HepG2 (cell line): ENCODE measurements around the gene ZNF33B. TPM values are rescaled to one million over a fixed set of nuclear protein-coding genes. Genes with fewer than 3 reads are reported as not detected.

Source experiments
- ELF4 ChIP-seq: sonication (generic); formaldehyde crosslinking; IDR thresholded peaks from 2 replicates; pipeline ENCODE4 v1.5.0; 2020; ENCODE audit warnings: missing genetic modification reagents, mild to moderate bottlenecking, moderate library complexity, borderline replicate concordance
- FOXA1 ChIP-seq, 2 experiments: fragments of 450-650 bp in 1 of 2; sonication (generic) in 1 of 2; formaldehyde crosslinking in 1 of 2; IDR thresholded peaks; 2 replicates each; pipeline versions ENCODE4 v1.4.0 to v1.6.1; 2016 to 2020; ENCODE audit warnings: missing genetic modification reagents in 1 of 2
- GRHL1 ChIP-seq: sonication (generic); formaldehyde crosslinking; conservative IDR thresholded peaks from 2 replicates; pipeline ENCODE4 v1.8.0; 2022; ENCODE audit warnings: missing genetic modification reagents
- HNRNPLL ChIP-seq: fragments of 200-400 bp; formaldehyde crosslinking; IDR thresholded peaks from 2 replicates; pipeline ENCODE4 v1.6.1; 2017; ENCODE audit warnings: mild to moderate bottlenecking, low read depth, low read length; ENCODE audit not compliant: poor library complexity, severe bottlenecking
- HNRNPUL1 ChIP-seq: fragments of 200-400 bp; formaldehyde crosslinking; IDR thresholded peaks from 2 replicates; pipeline ENCODE4 v1.6.1; 2017; ENCODE audit warnings: low read depth, mild to moderate bottlenecking, low read length, moderate library complexity
- NCOA2 ChIP-seq: sonication (generic); formaldehyde crosslinking; IDR thresholded peaks from 2 replicates; pipeline ENCODE4 v1.8.0; 2022; ENCODE audit warnings: inconsistent platforms
- NCOA5 ChIP-seq: sonication (generic); formaldehyde crosslinking; IDR thresholded peaks from 2 replicates; pipeline ENCODE4 v1.4.0; 2020; ENCODE audit warnings: missing genetic modification reagents
- PRDM15 ChIP-seq: sonication (generic); formaldehyde crosslinking; IDR thresholded peaks from 2 replicates; pipeline ENCODE4 v1.4.0; 2020; ENCODE audit warnings: missing genetic modification reagents
- STAT6 ChIP-seq: sonication (generic); formaldehyde crosslinking; IDR thresholded peaks from 2 replicates; pipeline ENCODE4 v1.4.0; 2020; ENCODE audit warnings: missing genetic modification reagents, mild to moderate bottlenecking, borderline replicate concordance
- ZBTB33 ChIP-seq: sonication (generic); formaldehyde crosslinking; IDR thresholded peaks from 2 replicates; pipeline ENCODE4 v1.4.0; 2020; ENCODE audit warnings: missing genetic modification reagents
- polyA plus RNA-seq, 8 experiments: library from polyadenylated mRNA; depleted of rRNA in 3 of 8; stranded (reverse) in 7 of 8; unstranded in 1 of 8; fragments of >200 nt; fragmentation: Illumina TruSeq in 4 of 8; extraction: Trizol in 4 of 8; gene quantifications; 2 replicates each; pipeline versions ENCODE4 v1.2.1 to v1.2.3, GENCODE V29; 2011 to 2016; ENCODE audit warnings: low read depth in 4 of 8, missing spikeins in 1 of 8, mixed read lengths in 1 of 8; ENCODE audit not compliant: insufficient read depth in 1 of 8
- total RNA-seq, 5 experiments: library from RNA; depleted of rRNA; stranded (reverse); fragments of >200 nt; fragmentation: Illumina TruSeq; extraction: Trizol; gene quantifications; 2 replicates each; pipeline ENCODE4 v1.2.3, GENCODE V29; 2016; ENCODE audit warnings: low read depth in 1 of 5
- TF ChIP-seq, protein P1 (sequence below): sonication (generic); formaldehyde crosslinking; IDR thresholded peaks from 2 replicates; pipeline ENCODE4 v1.9.0; 2021; ENCODE audit warnings: missing genetic modification reagents, mild to moderate bottlenecking, borderline replicate concordance

Gene ZNF33B
- total and polyA plus RNA-seq, 2 of the 13 experiments (the other 11 are each of a cell fraction or from before 2014, with no cell fraction given) = 18.4 to 23.5 TPM

- no peak for TF ChIP-seq ZBTB33 (CRISPR knock-in tag)
- TF ChIP-seq ELF4 (CRISPR knock-in tag) = no peak
- TF ChIP-seq NCOA5 = no peak
- no peak for TF ChIP-seq HNRNPUL1
- no peak for TF ChIP-seq STAT6 (CRISPR knock-in tag)
- TF ChIP-seq GRHL1 (CRISPR knock-in tag) = no peak
- no peak for TF ChIP-seq HNRNPLL
- TF ChIP-seq PRDM15 (CRISPR knock-in tag) = no peak
- TF ChIP-seq FOXA1 (IDR thresholded peaks at IDR 0.05) = no peak
- peak; percentile 35; the same call in 1 of the 2 replicates for TF ChIP-seq FOXA1 (CRISPR knock-in tag; IDR thresholded peaks at IDR 0.05)
- peak; percentile 57 for TF ChIP-seq NCOA2 (CRISPR knock-in tag)
- TF ChIP-seq, protein P1, sequence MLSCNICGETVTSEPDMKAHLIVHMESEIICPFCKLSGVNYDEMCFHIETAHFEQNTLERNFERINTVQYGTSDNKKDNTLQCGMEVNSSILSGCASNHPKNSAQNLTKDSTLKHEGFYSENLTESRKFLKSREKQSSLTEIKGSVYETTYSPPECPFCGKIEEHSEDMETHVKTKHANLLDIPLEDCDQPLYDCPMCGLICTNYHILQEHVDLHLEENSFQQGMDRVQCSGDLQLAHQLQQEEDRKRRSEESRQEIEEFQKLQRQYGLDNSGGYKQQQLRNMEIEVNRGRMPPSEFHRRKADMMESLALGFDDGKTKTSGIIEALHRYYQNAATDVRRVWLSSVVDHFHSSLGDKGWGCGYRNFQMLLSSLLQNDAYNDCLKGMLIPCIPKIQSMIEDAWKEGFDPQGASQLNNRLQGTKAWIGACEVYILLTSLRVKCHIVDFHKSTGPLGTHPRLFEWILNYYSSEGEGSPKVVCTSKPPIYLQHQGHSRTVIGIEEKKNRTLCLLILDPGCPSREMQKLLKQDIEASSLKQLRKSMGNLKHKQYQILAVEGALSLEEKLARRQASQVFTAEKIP = no peak
Measured at GRCh38 chr10:42543840-42544372, 94.5 kb downstream of the ZNF33B start (continued).
